ENCODE results near the gene TNP2. TPM values are rescaled to one million over a fixed set of nuclear protein-coding genes. Genes with fewer than 3 reads are reported as not detected.

The TNP2 gene
- total and polyA plus RNA-seq, 9 of the 15 experiments (the other 6 are each of a cell fraction or from before 2014, with no cell fraction given), result not detected

DNA sequence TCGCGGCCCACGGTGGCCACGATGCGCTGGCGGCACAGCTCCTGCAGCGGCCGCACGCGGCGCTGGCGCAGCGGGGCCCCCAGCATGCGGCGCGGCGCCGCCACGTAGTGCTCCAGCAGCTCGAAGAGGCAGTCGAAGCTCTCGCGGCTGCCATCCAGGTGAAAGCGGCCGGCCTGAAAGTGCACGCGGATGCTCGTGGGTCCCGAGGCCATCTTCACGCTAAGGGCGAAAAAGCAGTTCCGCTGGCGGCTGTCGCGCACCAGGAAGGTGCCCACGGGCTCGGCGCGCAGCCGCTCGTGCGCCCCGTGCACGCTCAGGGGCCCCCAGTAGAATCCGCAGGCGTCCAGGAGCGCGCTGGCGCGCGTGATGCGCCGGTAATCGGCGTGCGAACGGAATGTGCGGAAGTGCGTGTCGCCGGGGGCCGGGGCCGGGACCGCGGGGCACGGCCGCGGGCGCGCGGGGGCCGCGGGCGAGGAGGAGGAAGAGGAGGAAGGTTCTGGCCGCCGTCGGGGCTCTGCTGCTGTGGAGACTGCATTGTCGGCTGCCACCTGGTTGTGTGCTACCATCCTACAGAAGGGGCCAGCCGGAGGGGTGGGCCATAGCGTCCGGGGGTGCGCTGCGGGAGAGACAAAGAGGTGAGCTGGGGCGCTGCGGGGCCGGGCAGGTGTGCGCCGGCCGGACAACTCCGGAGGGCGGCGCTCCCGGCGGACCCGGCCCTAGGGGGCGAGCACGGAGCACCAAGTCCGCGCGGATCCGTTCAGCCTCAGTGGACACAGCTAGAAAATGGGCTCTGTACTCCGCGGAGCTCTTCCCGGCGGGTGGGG lies 14.0 kb downstream of the TNP2 start (continued):
- TF ChIP-seq, protein P1, sequence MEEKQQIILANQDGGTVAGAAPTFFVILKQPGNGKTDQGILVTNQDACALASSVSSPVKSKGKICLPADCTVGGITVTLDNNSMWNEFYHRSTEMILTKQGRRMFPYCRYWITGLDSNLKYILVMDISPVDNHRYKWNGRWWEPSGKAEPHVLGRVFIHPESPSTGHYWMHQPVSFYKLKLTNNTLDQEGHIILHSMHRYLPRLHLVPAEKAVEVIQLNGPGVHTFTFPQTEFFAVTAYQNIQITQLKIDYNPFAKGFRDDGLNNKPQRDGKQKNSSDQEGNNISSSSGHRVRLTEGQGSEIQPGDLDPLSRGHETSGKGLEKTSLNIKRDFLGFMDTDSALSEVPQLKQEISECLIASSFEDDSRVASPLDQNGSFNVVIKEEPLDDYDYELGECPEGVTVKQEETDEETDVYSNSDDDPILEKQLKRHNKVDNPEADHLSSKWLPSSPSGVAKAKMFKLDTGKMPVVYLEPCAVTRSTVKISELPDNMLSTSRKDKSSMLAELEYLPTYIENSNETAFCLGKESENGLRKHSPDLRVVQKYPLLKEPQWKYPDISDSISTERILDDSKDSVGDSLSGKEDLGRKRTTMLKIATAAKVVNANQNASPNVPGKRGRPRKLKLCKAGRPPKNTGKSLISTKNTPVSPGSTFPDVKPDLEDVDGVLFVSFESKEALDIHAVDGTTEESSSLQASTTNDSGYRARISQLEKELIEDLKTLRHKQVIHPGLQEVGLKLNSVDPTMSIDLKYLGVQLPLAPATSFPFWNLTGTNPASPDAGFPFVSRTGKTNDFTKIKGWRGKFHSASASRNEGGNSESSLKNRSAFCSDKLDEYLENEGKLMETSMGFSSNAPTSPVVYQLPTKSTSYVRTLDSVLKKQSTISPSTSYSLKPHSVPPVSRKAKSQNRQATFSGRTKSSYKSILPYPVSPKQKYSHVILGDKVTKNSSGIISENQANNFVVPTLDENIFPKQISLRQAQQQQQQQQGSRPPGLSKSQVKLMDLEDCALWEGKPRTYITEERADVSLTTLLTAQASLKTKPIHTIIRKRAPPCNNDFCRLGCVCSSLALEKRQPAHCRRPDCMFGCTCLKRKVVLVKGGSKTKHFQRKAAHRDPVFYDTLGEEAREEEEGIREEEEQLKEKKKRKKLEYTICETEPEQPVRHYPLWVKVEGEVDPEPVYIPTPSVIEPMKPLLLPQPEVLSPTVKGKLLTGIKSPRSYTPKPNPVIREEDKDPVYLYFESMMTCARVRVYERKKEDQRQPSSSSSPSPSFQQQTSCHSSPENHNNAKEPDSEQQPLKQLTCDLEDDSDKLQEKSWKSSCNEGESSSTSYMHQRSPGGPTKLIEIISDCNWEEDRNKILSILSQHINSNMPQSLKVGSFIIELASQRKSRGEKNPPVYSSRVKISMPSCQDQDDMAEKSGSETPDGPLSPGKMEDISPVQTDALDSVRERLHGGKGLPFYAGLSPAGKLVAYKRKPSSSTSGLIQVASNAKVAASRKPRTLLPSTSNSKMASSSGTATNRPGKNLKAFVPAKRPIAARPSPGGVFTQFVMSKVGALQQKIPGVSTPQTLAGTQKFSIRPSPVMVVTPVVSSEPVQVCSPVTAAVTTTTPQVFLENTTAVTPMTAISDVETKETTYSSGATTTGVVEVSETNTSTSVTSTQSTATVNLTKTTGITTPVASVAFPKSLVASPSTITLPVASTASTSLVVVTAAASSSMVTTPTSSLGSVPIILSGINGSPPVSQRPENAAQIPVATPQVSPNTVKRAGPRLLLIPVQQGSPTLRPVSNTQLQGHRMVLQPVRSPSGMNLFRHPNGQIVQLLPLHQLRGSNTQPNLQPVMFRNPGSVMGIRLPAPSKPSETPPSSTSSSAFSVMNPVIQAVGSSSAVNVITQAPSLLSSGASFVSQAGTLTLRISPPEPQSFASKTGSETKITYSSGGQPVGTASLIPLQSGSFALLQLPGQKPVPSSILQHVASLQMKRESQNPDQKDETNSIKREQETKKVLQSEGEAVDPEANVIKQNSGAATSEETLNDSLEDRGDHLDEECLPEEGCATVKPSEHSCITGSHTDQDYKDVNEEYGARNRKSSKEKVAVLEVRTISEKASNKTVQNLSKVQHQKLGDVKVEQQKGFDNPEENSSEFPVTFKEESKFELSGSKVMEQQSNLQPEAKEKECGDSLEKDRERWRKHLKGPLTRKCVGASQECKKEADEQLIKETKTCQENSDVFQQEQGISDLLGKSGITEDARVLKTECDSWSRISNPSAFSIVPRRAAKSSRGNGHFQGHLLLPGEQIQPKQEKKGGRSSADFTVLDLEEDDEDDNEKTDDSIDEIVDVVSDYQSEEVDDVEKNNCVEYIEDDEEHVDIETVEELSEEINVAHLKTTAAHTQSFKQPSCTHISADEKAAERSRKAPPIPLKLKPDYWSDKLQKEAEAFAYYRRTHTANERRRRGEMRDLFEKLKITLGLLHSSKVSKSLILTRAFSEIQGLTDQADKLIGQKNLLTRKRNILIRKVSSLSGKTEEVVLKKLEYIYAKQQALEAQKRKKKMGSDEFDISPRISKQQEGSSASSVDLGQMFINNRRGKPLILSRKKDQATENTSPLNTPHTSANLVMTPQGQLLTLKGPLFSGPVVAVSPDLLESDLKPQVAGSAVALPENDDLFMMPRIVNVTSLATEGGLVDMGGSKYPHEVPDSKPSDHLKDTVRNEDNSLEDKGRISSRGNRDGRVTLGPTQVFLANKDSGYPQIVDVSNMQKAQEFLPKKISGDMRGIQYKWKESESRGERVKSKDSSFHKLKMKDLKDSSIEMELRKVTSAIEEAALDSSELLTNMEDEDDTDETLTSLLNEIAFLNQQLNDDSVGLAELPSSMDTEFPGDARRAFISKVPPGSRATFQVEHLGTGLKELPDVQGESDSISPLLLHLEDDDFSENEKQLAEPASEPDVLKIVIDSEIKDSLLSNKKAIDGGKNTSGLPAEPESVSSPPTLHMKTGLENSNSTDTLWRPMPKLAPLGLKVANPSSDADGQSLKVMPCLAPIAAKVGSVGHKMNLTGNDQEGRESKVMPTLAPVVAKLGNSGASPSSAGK (IDR thresholded peaks at IDR 0.05), result peak; percentile 98
- no peak for TF ChIP-seq PRDM10 (IDR thresholded peaks at IDR 0.05; ENCODE audit: partially characterized antibody)
- TF ChIP-seq PCBP1 (IDR thresholded peaks at IDR 0.05; ENCODE audit: low read depth, low read length, poor library complexity, severe bottlenecking), result peak; percentile 72
- TF ChIP-seq NFXL1 (CRISPR knock-in tag; IDR thresholded peaks at IDR 0.05), result no peak
- TF ChIP-seq, protein P2, sequence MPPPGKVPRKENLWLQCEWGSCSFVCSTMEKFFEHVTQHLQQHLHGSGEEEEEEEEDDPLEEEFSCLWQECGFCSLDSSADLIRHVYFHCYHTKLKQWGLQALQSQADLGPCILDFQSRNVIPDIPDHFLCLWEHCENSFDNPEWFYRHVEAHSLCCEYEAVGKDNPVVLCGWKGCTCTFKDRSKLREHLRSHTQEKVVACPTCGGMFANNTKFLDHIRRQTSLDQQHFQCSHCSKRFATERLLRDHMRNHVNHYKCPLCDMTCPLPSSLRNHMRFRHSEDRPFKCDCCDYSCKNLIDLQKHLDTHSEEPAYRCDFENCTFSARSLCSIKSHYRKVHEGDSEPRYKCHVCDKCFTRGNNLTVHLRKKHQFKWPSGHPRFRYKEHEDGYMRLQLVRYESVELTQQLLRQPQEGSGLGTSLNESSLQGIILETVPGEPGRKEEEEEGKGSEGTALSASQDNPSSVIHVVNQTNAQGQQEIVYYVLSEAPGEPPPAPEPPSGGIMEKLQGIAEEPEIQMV (tag; conservative IDR thresholded peaks at IDR 0.05; ENCODE audit: low read depth), result no peak
- TF ChIP-seq RFX1 (IDR thresholded peaks at IDR 0.05), result no peak
- TF ChIP-seq NBN (IDR thresholded peaks at IDR 0.05; ENCODE audit: low read depth), result no peak
- no peak for TF ChIP-seq FOXO4 (CRISPR knock-in tag; IDR thresholded peaks at IDR 0.05)

All from K562 (cell line).